ENCODE data around the gene NMNAT2. TPM values are rescaled to one million over a fixed set of nuclear protein-coding genes. Genes with fewer than 3 reads are reported as not detected.

The NMNAT2 gene
- total RNA-seq, 1 donor from 2014 or later: 0.20 TPM

DNA sequence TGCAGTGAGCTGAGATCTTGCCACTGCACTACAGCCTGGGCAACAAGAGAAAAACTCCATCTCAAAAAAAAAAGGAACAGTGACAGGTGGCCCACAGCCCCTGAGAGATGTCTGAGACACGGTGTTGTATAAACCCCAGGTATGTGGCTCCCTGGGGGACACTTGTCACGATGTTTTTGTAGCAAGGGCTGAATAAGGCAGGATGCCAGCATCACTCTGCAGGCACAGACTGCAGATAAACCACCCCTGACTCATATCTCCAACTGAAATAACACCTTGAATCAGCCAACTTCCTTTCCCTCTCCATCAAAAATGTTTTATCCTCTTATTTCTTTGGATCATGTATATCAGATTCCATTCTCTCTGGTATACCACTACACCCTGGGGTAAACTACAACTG lies 52.5 kb downstream of the NMNAT2 start:
- peak in 1 of 2 donors; percentile 6 for DNase-seq (ENCODE audit: low read depth in 2 of 2)

GRCh38 chr1:183365093-183365492 lies 53.1 kb downstream of the NMNAT2 start:
- DNase-seq (ENCODE audit: low read depth in 2 of 2): no peak

GRCh38 chr1:183363972-183364371 lies 54.2 kb downstream of the NMNAT2 start:
- no peak for DNase-seq (ENCODE audit: low read depth in 2 of 2)

- DNase-seq (ENCODE audit: low read depth in 2 of 2): no peak
These were observed 57.1 kb downstream of the NMNAT2 start for GRCh38 chr1:183361081-183361480.

GRCh38 chr1:183360473-183360872 lies 57.7 kb downstream of the NMNAT2 start:
- DNase-seq (ENCODE audit: low read depth in 2 of 2): no peak

GRCh38 chr1:183356534-183357182 lies 61.5 kb downstream of the NMNAT2 start:
- DNase-seq (ENCODE audit: low read depth in 2 of 2): no peak

DNA sequence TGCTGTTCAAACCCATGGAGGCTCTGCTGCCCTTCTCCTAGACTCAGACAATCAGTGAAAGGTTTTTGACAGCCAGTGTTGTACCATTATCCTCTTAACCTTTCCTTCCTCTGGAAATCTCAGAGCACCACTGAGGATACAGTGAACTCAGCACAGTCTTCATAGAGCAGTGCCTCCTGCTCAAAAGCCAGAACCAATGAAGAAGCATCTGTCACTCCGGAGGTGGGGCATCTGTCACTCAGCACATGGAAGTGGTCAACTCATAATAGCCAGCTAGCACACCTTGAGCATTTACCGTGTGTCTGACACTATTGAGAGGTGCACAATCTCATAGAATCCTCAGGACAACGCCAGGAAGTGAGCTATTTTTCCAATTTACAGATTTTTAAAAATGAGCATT lies 62.4 kb downstream of the NMNAT2 start:
- no peak for DNase-seq (ENCODE audit: low read depth in 2 of 2)

- no peak for DNase-seq (ENCODE audit: low read depth in 2 of 2)
These were observed 63.0 kb downstream of the NMNAT2 start for GRCh38 chr1:183355181-183355580.

- peak in 1 of 2 donors; percentile 4 for DNase-seq (ENCODE audit: low read depth in 2 of 2)
These were observed 64.6 kb downstream of the NMNAT2 start for GRCh38 chr1:183353597-183353996.

GRCh38 chr1:183349201-183349711 lies 68.9 kb downstream of the NMNAT2 start:
- DNase-seq (ENCODE audit: low read depth in 2 of 2): no peak

DNA sequence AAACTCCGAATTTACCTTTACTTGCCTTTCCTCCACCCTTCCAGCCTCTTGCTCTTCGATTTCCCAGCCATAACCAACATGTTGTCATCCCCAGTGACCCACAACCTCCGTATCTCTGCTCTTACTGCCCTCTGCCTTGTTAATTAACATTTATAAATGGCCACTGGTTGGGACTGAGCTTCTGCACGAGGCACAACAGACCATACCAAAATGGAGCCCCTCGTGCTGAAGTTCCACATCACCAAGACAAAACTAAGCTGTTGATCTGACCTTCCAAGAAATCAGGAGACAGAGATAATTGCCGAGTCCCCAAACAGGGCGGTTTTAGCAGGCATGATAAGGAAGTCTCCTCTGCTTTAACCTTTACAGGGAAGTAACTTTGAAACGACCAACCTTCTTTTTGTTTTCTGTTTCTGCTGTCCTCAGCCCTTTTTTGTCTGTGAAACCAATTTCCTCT lies 71.9 kb downstream of the NMNAT2 start:
- DNase-seq (ENCODE audit: low read depth in 2 of 2): no peak

GRCh38 chr1:183339556-183340167 lies 78.5 kb downstream of the NMNAT2 start:
- no peak for DNase-seq (ENCODE audit: low read depth in 2 of 2)

DNA sequence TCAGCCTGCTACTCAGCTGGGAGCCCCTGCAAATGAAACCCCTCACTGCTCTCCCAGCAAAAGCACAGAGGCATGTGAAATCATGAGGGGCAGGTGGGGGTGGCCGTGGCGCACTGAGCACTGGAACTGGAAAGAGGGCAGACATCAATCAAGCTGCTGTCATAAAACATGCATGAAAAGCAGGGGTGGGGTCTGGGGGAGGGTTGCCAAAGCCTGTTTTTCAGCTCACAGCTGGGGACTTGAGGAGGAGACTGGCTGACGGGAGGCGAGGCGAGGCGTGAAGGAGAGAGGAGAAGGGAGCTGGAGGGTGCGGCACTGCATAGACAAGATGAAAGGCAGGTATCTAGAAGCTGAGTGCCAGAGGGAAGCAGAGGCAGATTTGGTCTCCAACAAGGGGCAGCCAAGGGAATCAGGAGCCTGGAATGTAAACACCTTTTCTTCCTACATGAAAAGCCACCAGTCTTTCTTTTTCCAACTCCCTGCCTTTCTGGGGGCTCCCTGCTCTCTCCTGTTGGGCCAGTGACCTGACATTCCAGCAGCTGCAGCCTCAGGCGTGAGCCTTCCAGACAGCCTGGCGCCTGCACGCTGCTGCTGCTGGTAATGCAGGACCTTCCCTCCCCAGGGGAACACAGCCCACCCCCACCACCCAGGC lies 87.0 kb downstream of the NMNAT2 start:
- DNase-seq (ENCODE audit: low read depth in 2 of 2): no peak

- DNase-seq (ENCODE audit: low read depth in 2 of 2): no peak
These were observed 87.8 kb downstream of the NMNAT2 start for GRCh38 chr1:183330335-183330734.

GRCh38 chr1:183328371-183328770 lies 89.8 kb downstream of the NMNAT2 start:
- DNase-seq (ENCODE audit: low read depth in 2 of 2): no peak

DNA sequence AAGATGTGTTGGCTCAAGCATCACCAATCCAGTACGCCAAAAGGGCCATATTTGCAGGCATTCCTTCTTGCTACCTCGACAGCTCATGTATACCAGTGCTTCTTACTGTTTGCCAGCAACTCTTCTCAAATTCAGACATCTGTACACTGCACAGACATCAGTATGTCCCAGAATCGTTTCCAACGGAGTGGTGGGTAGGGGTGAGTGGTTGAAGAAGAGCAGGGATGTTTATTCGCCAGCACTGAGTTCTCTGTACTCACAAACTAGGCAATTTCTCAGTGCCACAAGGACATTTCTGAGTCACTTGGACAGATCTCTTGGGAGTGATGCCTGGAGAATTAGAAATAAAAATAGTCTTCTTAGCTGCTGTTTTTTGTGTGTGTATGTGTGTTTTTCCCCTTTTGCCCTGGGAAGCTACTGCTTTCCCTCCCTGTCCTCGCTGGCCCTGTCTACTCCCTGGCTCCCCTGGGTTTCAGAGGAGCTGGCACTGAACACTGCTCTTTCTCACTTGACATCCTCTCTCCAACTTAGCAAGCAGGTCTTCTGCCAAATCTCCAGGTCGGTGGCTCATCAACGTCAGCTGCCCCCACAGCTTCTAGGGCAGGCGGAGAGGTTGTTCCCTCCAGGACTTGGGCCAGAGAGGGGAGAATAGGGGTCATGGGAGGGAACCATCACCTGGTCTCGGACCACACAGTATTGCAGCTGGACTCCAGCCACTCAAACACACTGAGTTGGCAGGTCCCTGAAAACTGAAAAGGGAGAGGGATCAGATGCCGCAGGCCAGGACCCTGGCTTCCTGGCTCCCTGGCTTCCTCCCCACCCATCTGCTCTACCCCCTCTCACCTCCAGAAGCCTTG lies 90.5 kb downstream of the NMNAT2 start:
- no peak for DNase-seq (ENCODE audit: low read depth in 2 of 2)

DNA sequence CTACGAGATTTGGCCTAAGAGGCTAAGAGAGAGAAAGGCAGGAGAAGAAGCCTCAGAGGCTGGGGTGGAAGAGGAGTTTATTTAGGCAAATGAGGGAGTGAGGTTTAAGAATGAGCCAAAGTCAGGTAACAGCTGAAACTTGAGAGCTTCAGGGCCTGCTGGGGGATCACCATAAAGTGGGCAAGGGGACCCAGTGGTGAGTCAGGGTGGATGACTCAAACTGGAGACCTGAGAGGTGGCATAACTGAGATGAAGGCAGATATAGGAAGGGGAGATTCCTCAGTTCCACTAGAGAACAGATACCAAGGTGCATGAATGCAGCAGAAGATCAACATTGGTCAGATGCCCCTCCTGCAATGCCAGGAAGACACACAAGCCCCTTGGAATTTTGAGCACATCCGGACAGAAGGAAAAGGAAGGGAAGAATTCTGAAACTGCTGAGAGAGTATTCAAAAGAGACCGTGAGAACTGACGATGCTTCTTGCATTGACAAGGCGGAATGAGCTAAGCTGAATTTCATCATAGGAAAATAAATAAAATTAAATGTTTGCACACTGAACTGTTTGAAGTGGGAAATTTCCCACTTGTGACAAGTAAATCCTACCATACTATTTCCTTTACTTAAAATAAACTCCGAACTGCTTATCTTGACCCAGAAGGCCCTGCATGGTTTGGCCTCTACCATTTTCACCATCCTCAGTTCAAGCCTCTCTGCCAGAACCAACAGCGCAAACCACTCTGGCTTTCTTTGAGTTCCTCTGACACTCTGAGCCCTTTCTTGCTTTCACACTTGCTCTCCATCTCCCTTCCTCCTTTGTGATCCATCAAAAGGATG lies 94.1 kb downstream of the NMNAT2 start:
- DNase-seq (ENCODE audit: low read depth in 2 of 2): peak in 1 of 2 donors; percentile 74

DNA sequence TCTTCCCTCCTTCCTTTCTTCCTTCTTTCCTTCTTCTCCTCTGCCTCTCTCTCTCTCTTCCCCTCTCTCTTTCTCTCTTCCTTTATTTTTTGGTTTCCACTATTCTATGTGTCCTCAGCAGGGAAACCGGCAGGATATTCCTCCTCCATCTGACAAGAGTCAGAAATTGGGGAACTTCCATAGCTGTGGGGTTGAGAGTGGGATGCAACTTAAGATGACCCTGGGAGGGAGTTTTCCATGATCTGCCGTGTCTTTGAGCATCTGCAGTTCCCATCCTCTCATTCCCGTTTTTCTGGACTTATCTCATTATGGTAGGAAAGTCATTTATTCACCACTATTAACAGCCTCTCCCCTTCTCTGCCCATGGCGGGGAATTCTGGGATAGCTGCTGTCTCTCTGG lies 98.6 kb downstream of the NMNAT2 start:
- no peak for DNase-seq (ENCODE audit: low read depth in 2 of 2)

DNA sequence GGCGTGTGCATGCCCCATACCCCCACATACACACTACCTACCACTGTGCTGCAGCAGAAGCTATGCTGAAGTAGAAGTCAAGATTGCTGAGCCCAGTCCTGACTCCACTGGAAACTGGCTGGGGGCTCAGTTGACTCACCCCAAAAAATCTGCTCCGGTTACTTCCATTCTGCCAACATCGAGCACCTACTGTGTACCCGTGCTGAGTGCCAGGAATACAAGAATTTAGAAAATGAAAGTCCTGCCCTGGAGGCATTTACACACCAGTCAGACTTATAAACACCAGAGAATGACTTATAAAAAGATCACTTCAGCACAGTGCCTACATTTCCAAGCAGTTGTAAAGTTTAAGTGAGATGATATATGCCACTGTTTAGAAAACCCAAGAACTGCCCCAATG lies 99.1 kb downstream of the NMNAT2 start:
- no peak for DNase-seq (ENCODE audit: low read depth in 2 of 2)

DNA sequence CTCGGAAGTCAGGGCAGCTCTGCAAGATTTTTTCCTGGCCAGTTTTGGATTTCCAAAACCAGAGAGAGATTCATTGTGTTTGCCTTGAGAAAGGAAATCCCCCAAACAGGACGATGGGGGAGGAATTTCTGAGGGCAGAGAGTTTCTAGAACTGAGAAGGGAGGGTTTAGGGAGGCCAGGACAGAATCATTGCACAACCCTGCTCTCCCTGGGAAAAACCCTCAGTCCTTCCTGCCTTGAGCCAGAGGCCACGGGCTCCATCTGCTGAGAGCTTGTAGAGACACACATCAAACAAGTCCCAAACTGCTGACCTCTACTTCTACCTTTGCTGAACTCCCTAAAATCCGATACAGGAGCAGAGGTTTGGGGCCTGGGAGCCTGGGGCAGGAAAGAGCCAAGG lies 99.7 kb downstream of the NMNAT2 start:
- DNase-seq (ENCODE audit: low read depth in 2 of 2): peak; percentile 90 to 94
